RWPE2 (cell line): ENCODE results near the gene KASH5.

Experiments used
- ATAC-seq: fragments of 200-7000 bp; cut with Tn5 transposase; 3 replicates; pipeline ENCODE4 v1.9.1; 2021; ENCODE audit warnings: low read depth
- DNase-seq: peaks from one replicate; pipeline ENCODE4 v3.0.0-alpha.2; 2020; ENCODE audit warnings: low spot score
- H3K27ac ChIP-seq: fragments of 450-650 bp; 2 replicates; pipeline ENCODE4 v1.5.1; 2017; ENCODE audit warnings: mild to moderate bottlenecking; ENCODE audit not compliant: poor library complexity, severe bottlenecking
- H3K27me3 ChIP-seq: fragments of 250-450 bp; sonication (Bioruptor Pico); 2 replicates; pipeline ENCODE4 v1.5.1; 2021; ENCODE audit warnings: mild to moderate bottlenecking, moderate library complexity; ENCODE audit not compliant: insufficient read depth, poor library complexity, severe bottlenecking
- H3K36me3 ChIP-seq: fragments of 250-450 bp; sonication (Bioruptor Pico); 2 replicates; pipeline ENCODE4 v1.5.1; 2020; ENCODE audit warnings: low read depth, mild to moderate bottlenecking, moderate library complexity
- H3K4me1 ChIP-seq: fragments of 250-450 bp; sonication (Bioruptor Pico); 2 replicates; pipeline ENCODE4 v1.5.1; 2021; ENCODE audit warnings: mild to moderate bottlenecking, moderate library complexity; ENCODE audit not compliant: insufficient read depth, poor library complexity, severe bottlenecking
- H3K4me3 ChIP-seq: fragments of 250-450 bp; sonication (Bioruptor Pico); 2 replicates; pipeline ENCODE4 v1.5.1; 2021; ENCODE audit warnings: mild to moderate bottlenecking, moderate library complexity; ENCODE audit not compliant: severe bottlenecking
- H3K9me3 ChIP-seq: fragments of 250-450 bp; sonication (Bioruptor Pico); 2 replicates; pipeline ENCODE4 v1.5.1; 2021; ENCODE audit warnings: mild to moderate bottlenecking, moderate library complexity; ENCODE audit not compliant: severe bottlenecking
- CTCF ChIP-seq: fragments of 450-650 bp; IDR thresholded peaks from one replicate; pipeline ENCODE4 v1.5.1; 2017; ENCODE audit warnings: mild to moderate bottlenecking, moderate library complexity; ENCODE audit not compliant: poor library complexity, severe bottlenecking

The KASH5 gene

GRCh38 chr19:49395581-49396407, 7.7 kb downstream of the KASH5 start:
- H3K4me1 ChIP-seq: no peaks in the 10 kb centered on the region
- no peaks in the 10 kb centered on the region for H3K9me3 ChIP-seq
- TF ChIP-seq CTCF: no peak
- ATAC-seq: no peak
- no peaks in the 10 kb centered on the region for H3K27me3 ChIP-seq
- H3K27ac ChIP-seq: no peak overlapping the region
- H3K4me3 ChIP-seq: no peak overlapping the region
- no peaks in the 10 kb centered on the region for H3K36me3 ChIP-seq
- DNase-seq: no peak

- H3K4me3 ChIP-seq: no peak overlapping the region
- no peaks in the 10 kb centered on the region for H3K9me3 ChIP-seq
- H3K4me1 ChIP-seq: no peaks in the 10 kb centered on the region
- H3K27me3 ChIP-seq: no peaks in the 10 kb centered on the region
- no peak for ATAC-seq
- DNase-seq: no peak
- TF ChIP-seq CTCF: no peak
- H3K27ac ChIP-seq: no peak overlapping the region
- H3K36me3 ChIP-seq: no peaks in the 10 kb centered on the region
These were observed 8.9 kb downstream of the KASH5 start for GRCh38 chr19:49396738-49397505.

- DNase-seq: no peak
- no peak for TF ChIP-seq CTCF
- no peak overlapping the region for H3K27ac ChIP-seq
These were observed 10.1 kb downstream of the KASH5 start for GRCh38 chr19:49398001-49398615.

GRCh38 chr19:49398931-49399330, 10.9 kb downstream of the KASH5 start:
- Histone ChIP-seq H3K27ac (no peak overlapping the region), H3K4me1 (peaks cover 5% of the 10 kb centered on the region), H3K27me3 (no peaks in the 10 kb centered on the region), H3K9me3 (no peaks in the 10 kb centered on the region), H3K4me3 (no peak overlapping the region), H3K36me3 (no peaks in the 10 kb centered on the region)
- TF ChIP-seq CTCF: no peak
- DNase-seq: no peak
- ATAC-seq: no peak

More at GRCh38 chr19:49398001-49398615, 10.1 kb downstream of the KASH5 start:
- Histone ChIP-seq H3K27me3 (no peaks in the 10 kb centered on the region), H3K9me3 (no peaks in the 10 kb centered on the region), H3K36me3 (no peaks in the 10 kb centered on the region), H3K4me1 (no peaks in the 10 kb centered on the region), H3K4me3 (no peak overlapping the region)
- ATAC-seq: no peak
